Sciatic nerve (tissue), 2 donors: ENCODE results near the gene CGB8. TPM values are rescaled to one million over a fixed set of nuclear protein-coding genes. Genes with fewer than 3 reads are reported as not detected.
A peak's percentile ranks its signal among the peaks of the same experiment; 100 is the strongest.

Experiments used
- ATAC-seq: fragments of 200-7000 bp; cut with Tn5 transposase; one replicate; pipeline ENCODE4 v1.9.1; 2020; ENCODE audit warnings: mild to moderate bottlenecking, moderate library complexity
- DNase-seq: peaks from one replicate; pipeline ENCODE4 v3.0.0-alpha.2; 2020; ENCODE audit warnings: low spot score
- intact Hi-C: fragments of 100-400 bp; cut with DNase I; formaldehyde crosslinking; loops from one replicate; pipeline ENCODE4 v1.14.2; 2022
- microRNA-seq: library from miRNA; unstranded; fragments of <30 nt; microRNA quantifications from one replicate; pipeline ENCODE4 v1.2.0, GENCODE V29; 2020
- total RNA-seq: library from RNA; stranded (reverse); fragmentation: NEBNext Ultra II Directional; extraction: Animal tissue kit (Norgen Biotek cat#: 25700); gene quantifications from one replicate; pipeline ENCODE4 v1.2.1, GENCODE V29; 2021
- donor health status: DM: no; HTN: no; CAD: no.
- donor health status: DM: no; HTN: no; CAD: no.

The CGB8 gene
- total RNA-seq, 1 donor from 2014 or later, result not detected

- no peak for ATAC-seq
- DNase-seq, result no peak
- intact Hi-C loops, result no loop called here
Observed at GRCh38 chr19:49017041-49017665, 31.8 kb downstream of the CGB8 start, which contains the start of gene LHB. Gene LHB, minus strand, starts transcription at chr19:49017091. Its CDS starts 10 bp downstream, at chr19:49017081.

DNA sequence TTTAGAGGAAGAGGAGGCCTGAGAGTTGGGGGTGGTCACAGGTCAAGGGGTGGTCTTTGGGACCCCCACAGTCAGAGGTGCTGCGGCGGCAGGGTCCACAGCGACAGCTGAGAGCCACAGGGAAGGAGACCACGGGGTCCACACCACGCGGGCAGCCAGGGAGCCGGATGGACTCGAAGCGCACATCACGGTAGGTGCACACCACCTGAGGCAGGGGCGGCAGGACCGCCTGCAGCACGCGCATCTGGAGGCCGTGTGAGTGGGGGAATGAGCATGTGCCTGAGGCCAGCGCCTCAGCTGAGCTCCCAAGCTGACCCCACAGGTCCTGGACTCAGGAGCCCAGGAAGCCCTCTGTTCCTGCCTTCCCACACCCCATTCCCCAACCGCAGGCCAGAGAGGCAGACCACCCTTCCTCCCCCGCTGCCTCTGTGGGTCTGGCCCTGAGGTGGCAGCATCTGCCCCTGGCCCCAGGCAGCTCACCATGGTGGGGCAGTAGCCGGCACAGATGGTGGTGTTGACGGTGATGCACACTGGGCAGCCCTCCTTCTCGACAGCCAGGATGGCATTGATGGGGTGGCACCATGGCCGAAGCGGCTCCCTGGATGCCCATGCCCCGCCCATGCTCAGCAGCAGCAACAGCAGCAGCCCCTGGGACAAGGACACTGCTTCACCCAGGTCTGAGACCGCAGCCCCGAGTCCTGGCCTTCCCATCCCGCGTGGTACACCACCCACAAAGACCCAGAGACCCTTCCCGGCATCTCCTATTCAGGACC, 32.7 kb downstream of the CGB8 start:
- intact Hi-C loops, result no loop called here

DNA sequence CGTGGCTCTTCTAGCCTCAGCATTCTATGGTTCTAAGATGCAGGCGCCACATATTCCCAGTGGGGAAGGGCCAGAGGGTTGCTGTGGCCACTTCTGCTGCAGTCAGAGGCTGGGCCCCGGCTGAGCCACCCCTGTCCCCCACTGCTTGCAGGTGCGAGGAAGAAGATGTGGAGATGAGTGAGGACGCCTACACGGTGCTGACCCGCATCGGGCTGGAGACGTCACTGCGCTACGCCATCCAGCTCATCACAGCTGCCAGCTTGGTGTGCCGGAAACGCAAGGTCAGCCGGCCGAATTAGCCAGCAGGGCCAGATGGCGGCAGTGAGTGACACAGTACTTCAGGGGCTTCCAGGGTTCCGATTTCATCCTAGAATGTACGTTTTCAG, 34.0 kb downstream of the CGB8 start:
- ATAC-seq, result no peak
- intact Hi-C loops, result no loop called here
- DNase-seq, result no peak

More for the DNA sequence above, 32.7 kb downstream of the CGB8 start:
- ATAC-seq, result no peak
- DNase-seq, result no peak

DNA sequence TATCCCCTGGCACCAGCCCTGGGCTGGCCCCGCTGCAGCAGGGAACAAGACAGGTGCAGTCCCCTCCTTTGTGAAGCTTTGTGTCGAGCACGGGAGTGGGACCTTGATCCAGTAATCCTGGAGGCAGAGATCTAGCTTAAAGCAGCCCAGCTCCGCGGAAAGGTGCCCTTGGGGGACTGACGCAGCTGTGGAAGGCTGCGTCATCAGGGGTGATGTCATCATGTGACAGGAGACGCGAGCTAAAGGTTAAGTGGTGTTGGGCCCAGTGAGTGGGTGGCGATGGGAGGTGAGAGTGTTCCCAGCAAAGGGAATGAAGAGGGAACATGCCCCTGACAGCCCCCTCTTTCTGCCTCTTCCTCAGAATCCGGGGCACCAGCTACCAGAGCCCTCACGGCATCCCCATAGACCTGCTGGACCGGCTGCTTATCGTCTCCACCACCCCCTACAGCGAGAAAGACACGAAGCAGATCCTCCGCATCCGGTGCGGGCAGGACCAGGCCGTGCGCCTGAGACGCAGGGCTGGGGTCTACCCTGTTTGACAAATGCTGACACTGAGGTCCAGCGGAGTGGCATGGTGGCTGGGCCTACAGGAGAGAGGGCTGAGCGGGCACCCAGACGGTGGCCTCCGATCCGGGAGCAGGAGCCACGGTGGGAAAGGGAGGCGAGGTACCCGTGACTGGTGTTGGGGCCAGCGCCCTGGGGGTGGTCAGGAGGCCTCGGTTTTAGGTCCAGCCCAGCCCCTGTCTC, 34.6 kb downstream of the CGB8 start:
- DNase-seq (no peak), ATAC-seq (no peak)
- intact Hi-C loops, result no loop called here

DNA sequence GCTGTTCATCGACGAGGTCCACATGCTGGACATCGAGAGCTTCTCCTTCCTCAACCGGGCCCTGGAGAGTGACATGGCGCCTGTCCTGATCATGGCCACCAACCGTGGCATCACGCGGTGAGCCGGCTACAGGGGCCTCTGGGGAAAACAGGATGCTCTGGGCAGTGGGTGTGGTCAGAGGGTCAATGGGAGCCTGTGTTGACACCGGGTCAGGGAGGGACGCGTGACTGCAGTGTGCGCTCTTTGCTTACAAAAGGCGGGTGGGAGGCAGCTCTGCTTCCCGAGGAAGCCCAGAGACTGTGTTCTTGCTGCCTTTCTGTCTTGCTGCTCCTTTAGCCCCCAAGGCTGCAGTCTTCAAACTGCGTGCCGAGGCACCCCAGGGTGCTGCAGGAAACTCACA, 37.7 kb downstream of the CGB8 start:
- no peak for ATAC-seq
- intact Hi-C loops, result no loop called here
- DNase-seq, result no peak

DNA sequence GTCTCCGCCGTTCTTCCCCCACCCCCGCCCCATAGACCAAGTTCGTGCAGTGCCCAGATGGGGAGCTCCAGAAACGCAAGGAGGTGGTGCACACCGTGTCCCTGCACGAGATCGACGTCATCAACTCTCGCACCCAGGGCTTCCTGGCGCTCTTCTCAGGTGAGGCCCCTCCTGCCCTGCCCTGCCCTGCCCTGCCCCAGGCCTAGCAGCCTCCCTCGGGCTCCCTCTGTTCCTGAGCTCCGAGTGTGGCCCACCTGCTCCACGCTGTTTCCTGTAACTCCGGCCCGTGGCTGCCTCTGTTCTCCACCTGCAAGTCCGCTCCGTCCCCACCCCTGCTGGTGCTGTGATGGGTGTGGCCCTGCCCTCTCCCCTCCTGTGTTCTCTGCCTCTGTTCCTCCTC, 38.5 kb downstream of the CGB8 start:
- DNase-seq (no peak), ATAC-seq (no peak)
- intact Hi-C loops, result no loop called here

- intact Hi-C loops, result no loop called here
- no peak for DNase-seq
- no peak for ATAC-seq
Observed at GRCh38 chr19:49009828-49010227, 39.1 kb downstream of the CGB8 start.

DNA sequence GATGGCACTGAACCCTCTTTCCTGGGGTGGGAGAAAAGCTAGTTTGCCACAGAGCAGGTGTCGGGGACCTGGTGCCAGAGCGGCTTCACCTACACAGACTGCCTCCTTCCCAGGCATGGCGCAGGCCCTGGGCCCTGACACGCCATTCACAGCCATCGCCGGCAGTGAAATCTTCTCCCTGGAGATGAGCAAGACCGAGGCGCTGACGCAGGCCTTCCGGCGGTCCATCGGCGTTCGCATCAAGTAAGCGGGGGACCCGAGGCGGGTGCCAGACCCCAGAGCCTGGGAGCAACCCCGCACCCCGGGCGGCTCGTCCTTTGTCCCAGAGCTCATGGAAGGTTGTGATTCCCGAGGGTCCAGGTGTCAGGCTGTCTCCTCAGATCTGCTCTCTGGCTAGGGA, 42.0 kb downstream of the CGB8 start:
- intact Hi-C loops, result no loop called here
- no peak for DNase-seq
- ATAC-seq, result no peak

DNA sequence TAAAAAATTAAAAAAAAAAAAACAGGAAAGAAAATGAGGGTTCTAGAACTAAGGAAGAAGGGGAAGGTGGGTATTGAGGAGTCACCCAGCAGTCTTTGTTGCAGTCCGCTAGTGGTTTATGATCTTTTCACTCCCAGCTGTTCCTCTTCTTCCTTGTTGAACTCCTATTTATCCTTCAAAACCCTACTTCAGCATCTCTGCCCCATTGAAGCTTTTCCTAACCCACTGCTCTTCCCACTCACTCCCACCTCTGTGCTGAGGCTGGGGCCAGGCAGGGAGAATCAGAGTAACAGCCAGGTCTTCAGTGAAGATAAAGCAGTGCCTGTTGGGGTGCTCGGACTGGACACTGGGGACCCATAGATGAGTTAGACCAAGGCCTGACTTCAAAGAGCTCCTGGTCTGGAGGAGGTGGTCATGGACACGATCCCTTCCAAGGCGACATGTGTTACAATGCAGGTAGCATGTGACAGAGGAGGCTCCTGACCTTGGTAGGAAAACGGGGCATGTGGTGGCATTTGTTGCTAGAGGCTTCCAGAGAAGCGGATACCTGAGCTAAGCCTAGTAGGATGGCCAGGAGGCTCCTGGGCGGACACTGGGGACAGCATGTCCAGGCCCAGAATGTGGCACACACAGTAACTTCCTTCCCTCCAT, 43.8 kb downstream of the CGB8 start:
- no peak for ATAC-seq
- intact Hi-C loops, result no loop called here
- no peak for DNase-seq

DNA sequence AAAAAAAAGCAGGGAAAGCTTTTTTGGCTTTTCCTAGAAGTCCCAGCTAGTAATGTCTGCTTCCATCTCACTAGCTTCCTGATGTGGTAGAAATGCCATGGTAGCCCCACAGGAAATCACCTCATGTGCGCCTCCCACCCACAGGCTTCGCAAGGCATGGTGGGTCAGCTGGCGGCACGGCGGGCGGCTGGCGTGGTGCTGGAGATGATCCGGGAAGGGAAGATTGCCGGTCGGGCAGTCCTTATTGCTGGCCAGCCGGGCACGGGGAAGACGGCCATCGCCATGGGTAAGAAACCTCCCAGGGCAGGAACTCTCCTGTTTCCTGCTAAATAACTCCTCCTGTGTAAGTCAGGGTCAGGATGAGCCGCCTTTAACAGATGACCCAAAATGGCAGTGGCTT, 44.8 kb downstream of the CGB8 start:
- intact Hi-C loops, result no loop called here
- DNase-seq (no peak), ATAC-seq (no peak)

DNA sequence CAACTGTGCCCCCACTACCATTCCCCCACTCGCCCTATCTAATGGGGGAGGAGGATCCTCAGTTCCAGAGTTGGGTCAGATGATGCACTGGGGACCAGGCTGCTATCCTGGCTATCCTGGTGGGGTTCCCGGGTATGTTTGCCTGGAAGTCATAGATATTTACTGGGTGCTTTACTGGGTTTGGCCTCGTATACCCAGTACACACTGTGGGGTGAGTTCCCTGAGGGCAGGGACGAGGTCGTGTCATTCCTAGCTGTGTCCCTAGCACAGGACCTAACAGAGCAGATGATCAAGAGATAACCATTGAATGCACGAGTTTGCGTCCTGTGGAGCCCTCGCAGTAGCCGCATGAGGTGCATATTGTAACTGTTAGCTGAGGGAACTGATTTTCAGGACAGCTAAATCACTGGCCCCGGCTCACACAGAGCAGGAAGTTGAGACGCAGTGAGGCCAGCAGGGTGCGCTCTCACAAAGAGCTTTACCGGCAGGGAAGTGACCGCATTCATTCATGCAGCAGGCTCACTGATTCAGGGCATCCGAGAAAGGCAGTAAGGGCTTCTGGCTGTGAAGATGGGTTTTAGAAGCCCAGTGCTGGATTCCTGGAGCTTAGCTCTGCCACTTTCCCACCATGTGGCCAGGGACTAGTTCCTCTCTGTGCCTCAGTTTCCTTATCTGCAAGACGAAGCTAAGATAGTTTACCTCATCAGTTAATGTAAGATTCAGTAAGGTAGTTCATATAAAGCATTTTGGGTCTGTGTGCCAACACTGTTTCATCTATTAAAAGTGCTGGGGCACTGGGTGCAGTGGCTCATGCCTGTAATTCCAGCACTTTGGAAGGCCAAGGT, 49.2 kb downstream of the CGB8 start:
- DNase-seq, result no peak
- intact Hi-C loops, result no loop called here
- ATAC-seq, result peak; percentile 18

- intact Hi-C loops, result no loop called here
Observed at GRCh38 chr19:48997972-48998371, 50.9 kb downstream of the CGB8 start.

More at GRCh38 chr19:48997972-48998371, 50.9 kb downstream of the CGB8 start:
- no peak for DNase-seq
- no peak for ATAC-seq

Small RNAs within 50 kb of the gene (microRNA-seq; reads per million reads assigned to microRNA genes)
- not detected for gene MIR6798

Other genes starting within 250 kb of the CGB8 start
- 38.0 TPM for gene BCAT2, start 238.1 kb downstream of the CGB8 start, total RNA-seq
- 22.2 TPM for gene HSD17B14, start 212.6 kb downstream of the CGB8 start, total RNA-seq
- 519 TPM for gene PLEKHA4, start 180.5 kb downstream of the CGB8 start, total RNA-seq
- gene PPP1R15A, start 176.7 kb downstream of the CGB8 start, total RNA-seq, result 95.8 TPM
- 1.1 TPM for gene TULP2, start 150.4 kb downstream of the CGB8 start, total RNA-seq
- gene NUCB1, start 148.8 kb downstream of the CGB8 start, total RNA-seq, result 262 TPM
- 1.1 TPM for gene DHDH, start 115.4 kb downstream of the CGB8 start, total RNA-seq
- gene BAX, start 94.2 kb downstream of the CGB8 start, total RNA-seq, result 48.0 TPM
- gene FTL, start 83.8 kb downstream of the CGB8 start, total RNA-seq, result 3,094 TPM
- 42.0 TPM for gene GYS1, start 55.8 kb downstream of the CGB8 start, total RNA-seq
- 29.9 TPM for gene RUVBL2, start 55.2 kb downstream of the CGB8 start, total RNA-seq
- not detected for gene LHB, start 32.0 kb downstream of the CGB8 start, total RNA-seq
- gene CGB3, start 24.8 kb downstream of the CGB8 start, total RNA-seq, result not detected
- not detected for gene CGB2, start 17.2 kb downstream of the CGB8 start, total RNA-seq
- not detected for gene CGB1, start 12.2 kb downstream of the CGB8 start, total RNA-seq
- not detected for gene CGB5, start 5.3 kb downstream of the CGB8 start, total RNA-seq
- gene CGB7, start 8.6 kb upstream of the CGB8 start, total RNA-seq, result not detected
- gene NTF4, start 15.7 kb upstream of the CGB8 start, total RNA-seq, result not detected
- gene KCNA7, start 23.6 kb upstream of the CGB8 start, total RNA-seq, result not detected
- 299 TPM for gene SNRNP70, start 36.3 kb upstream of the CGB8 start, total RNA-seq
- gene LIN7B, start 65.3 kb upstream of the CGB8 start, total RNA-seq, result 9.8 TPM
- 0.67 TPM for gene C19orf73, start 70.0 kb upstream of the CGB8 start, total RNA-seq
- gene PPFIA3, start 70.4 kb upstream of the CGB8 start, total RNA-seq, result 6.3 TPM
- 5.1 TPM for gene HRC, start 106.3 kb upstream of the CGB8 start, total RNA-seq
- gene TRPM4, start 108.7 kb upstream of the CGB8 start, total RNA-seq, result 32.5 TPM